Keratinocyte (primary cell): ENCODE data around the gene SUN2.

Experiments
- CTCF ChIP-seq, 3 experiments: IDR thresholded peaks in 1 of 3; conservative IDR thresholded peaks in 1 of 3; optimal IDR thresholded peaks in 1 of 3; 2 replicates in 2 of 3; 3 replicates in 1 of 3; pipeline versions ENCODE3 to v1.5.1; 2011; ENCODE audit warnings: low read length in 3 of 3, mild to moderate bottlenecking in 3 of 3, moderate library complexity in 2 of 3, control low read depth in 1 of 3, inconsistent platforms in 1 of 3; ENCODE audit not compliant: insufficient read depth in 2 of 3; ENCODE audit errors: extremely low read depth in 1 of 3
- EZH2 ChIP-seq: IDR thresholded peaks from one replicate; pipeline ENCODE4 v1.6.1; 2012; ENCODE audit warnings: inconsistent platforms, mild to moderate bottlenecking, low read length, moderate library complexity

DNA sequence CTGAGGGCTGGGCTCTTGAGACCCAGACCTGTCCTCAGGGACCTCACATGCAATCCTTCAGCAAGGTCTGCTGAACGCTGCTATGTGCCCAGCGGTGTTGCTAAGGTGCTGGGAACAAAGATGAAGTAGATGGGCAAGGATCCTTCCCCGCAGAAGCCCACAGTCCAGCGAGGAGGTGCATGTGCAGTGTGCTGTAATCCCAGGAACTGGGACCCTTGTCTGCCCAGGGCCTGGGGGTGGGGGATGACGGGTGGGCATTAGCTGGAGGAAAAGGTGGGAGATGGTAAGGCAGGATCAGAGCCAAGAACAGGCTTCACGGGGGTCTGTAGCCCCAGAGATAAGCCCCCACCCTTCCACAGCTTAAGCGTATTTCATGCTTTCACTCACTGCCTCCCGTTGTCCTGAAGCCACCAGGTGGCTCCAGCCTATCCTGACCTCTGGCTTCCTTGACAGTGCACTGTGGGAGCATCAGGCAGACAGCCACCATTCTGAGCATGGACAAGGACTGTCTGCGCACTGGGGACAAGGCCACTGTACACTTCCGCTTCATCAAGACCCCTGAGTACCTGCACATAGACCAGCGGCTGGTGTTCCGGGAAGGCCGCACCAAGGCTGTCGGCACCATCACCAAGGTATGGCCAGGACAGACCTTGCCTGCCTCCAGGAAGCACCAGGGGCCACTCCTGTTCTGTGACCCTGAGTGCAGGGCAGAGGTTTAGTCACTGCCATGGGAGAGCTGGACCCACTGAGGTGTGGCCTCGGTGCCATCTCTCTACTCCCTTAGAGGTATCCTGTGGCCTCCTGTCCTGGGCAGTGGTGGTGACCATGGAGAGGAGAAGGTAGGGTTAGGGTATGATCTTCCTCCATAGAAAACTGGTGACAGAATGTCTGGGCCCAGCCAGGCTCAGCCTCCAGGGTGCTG, 28.0 kb downstream of the SUN2 start:
- TF ChIP-seq CTCF (optimal IDR thresholded peaks at IDR 0.05 in 1 of 3, IDR thresholded peaks at IDR 0.05 in 1 of 3, conservative IDR thresholded peaks at IDR 0.05 in 1 of 3; ENCODE audit: extremely low read depth in 1 of 3, insufficient read depth in 2 of 3, low read length in 3 of 3) (no peak), EZH2 (no peak)
